ENCODE results near the gene CAVIN3.

Gene CAVIN3

GRCh38 chr11:6326985-6327384 lies 6.7 kb upstream of the CAVIN3 start:
- H3K4me3 ChIP-seq (ENCODE audit: low read length), result no peak overlapping the region
- DNase-seq (ENCODE audit: low read depth), result no peak
- TF ChIP-seq CTCF (conservative IDR thresholded peaks at IDR 0.05; ENCODE audit: low read length), result no peak

GRCh38 chr11:6326303-6326702 lies 6.0 kb upstream of the CAVIN3 start:
- no peak for DNase-seq (ENCODE audit: low read depth)
- TF ChIP-seq CTCF (conservative IDR thresholded peaks at IDR 0.05; ENCODE audit: low read length), result no peak
- H3K4me3 ChIP-seq (ENCODE audit: low read length), result no peak overlapping the region

- TF ChIP-seq CTCF (conservative IDR thresholded peaks at IDR 0.05; ENCODE audit: low read length), result no peak
- no peak for DNase-seq (ENCODE audit: low read depth)
- H3K4me3 ChIP-seq (ENCODE audit: low read length), result no peak overlapping the region
Observed at GRCh38 chr11:6323291-6323905, 3.1 kb upstream of the CAVIN3 start.

GRCh38 chr11:6321961-6322362 lies 1.7 kb upstream of the CAVIN3 start:
- H3K4me3 ChIP-seq (ENCODE audit: low read length), result no peak overlapping the region
- TF ChIP-seq CTCF (conservative IDR thresholded peaks at IDR 0.05; ENCODE audit: low read length), result no peak
- DNase-seq (ENCODE audit: low read depth), result peak; percentile 55

- DNase-seq (ENCODE audit: low read depth), result no peak
- peak overlapping the region; percentile 87 for H3K4me3 ChIP-seq (ENCODE audit: low read length)
- TF ChIP-seq CTCF (conservative IDR thresholded peaks at IDR 0.05; ENCODE audit: low read length), result no peak
Observed at GRCh38 chr11:6321356-6321755, 1.1 kb upstream of the CAVIN3 start.

GRCh38 chr11:6319704-6320410 lies 444 bp downstream of the CAVIN3 start:
- peak; percentile 96 for DNase-seq (ENCODE audit: low read depth)
- no peak for TF ChIP-seq CTCF (conservative IDR thresholded peaks at IDR 0.05; ENCODE audit: low read length)
- peak overlapping the region; percentile 87 for H3K4me3 ChIP-seq (ENCODE audit: low read length)
